Measurements from ENCODE around the gene TMEM8B.

DNA sequence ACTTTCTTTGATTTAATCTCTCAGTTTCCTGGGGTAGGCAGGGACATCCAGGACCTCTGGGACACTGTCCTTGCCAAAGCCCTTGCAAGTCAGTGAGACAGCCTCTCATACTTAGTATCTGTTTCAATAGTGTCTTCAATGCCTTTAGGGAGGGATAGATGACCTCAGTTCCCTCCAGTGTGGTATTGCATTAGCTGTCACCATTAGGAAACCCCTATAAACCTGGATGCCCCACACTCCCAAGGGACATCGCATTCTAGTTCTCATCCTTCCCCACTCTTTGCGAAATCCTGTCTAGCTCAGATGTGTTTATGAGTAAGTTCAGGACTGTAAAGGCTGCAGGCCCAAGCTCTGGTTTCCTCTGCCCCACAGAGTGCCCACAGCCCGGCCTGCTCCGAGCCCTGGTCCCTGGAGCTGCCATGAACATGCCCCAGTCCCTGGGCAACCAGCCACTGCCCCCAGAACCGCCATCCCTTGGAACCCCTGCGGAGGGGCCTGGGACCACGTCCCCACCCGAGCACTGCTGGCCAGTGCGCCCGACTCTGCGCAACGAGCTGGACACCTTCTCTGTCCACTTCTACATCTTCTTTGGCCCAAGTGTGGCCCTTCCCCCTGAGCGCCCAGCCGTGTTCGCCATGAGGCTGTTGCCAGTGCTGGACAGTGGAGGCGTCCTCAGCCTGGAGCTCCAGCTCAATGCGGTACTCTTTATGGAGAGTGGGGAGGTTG, 13.2 kb downstream of the TMEM8B start:
- TF ChIP-seq POLR2AphosphoS5 (IDR thresholded peaks at IDR 0.05; ENCODE audit: low read depth), result no peak
- TF ChIP-seq, protein P1, sequence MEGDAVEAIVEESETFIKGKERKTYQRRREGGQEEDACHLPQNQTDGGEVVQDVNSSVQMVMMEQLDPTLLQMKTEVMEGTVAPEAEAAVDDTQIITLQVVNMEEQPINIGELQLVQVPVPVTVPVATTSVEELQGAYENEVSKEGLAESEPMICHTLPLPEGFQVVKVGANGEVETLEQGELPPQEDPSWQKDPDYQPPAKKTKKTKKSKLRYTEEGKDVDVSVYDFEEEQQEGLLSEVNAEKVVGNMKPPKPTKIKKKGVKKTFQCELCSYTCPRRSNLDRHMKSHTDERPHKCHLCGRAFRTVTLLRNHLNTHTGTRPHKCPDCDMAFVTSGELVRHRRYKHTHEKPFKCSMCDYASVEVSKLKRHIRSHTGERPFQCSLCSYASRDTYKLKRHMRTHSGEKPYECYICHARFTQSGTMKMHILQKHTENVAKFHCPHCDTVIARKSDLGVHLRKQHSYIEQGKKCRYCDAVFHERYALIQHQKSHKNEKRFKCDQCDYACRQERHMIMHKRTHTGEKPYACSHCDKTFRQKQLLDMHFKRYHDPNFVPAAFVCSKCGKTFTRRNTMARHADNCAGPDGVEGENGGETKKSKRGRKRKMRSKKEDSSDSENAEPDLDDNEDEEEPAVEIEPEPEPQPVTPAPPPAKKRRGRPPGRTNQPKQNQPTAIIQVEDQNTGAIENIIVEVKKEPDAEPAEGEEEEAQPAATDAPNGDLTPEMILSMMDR (IDR thresholded peaks at IDR 0.05; ENCODE audit: insufficient read depth, low read length), result no peak
